Measurements from ENCODE around the gene HTR2A. TPM values are rescaled to one million over a fixed set of nuclear protein-coding genes. Genes with fewer than 3 reads are reported as not detected.

HTR2A gene
- polyA plus RNA-seq, 1 of the 3 experiments (the other 2 are of a cell fraction) = 0.33 TPM

GRCh38 chr13:46782691-46783090 lies 114.2 kb downstream of the HTR2A start (continued):
- no peak for TF ChIP-seq USF1 (IDR thresholded peaks at IDR 0.05; ENCODE audit: borderline replicate concordance, low read depth)

GRCh38 chr13:46782066-46782465 lies 114.8 kb downstream of the HTR2A start:
- H3K9me3 ChIP-seq = no peaks in the 10 kb centered on the region
- peaks cover 11% of the 10 kb centered on the region for H3F3A ChIP-seq (replicated peaks; ENCODE audit: insufficient read depth)
- H3K4me1 ChIP-seq (ENCODE audit: control insufficient read depth in 1 of 2, insufficient read depth in 2 of 2, low read depth in 1 of 2, low read length in 1 of 2) = no peaks in the 10 kb centered on the region; a peak in 2 of 4 replicates
- H3K36me3 ChIP-seq (replicated peaks in 1 of 2; ENCODE audit: control insufficient read depth in 1 of 2, insufficient read depth in 2 of 2, low read length in 1 of 2) = peaks cover 91 to 97% of the 10 kb centered on the region in 2 experiments
- TF ChIP-seq TEAD4 (IDR thresholded peaks at IDR 0.05; ENCODE audit: borderline replicate concordance, insufficient read depth) (no peak), EZH2phosphoT487 (IDR thresholded peaks at IDR 0.05; ENCODE audit: borderline replicate concordance, low read depth) (no peak), ELF1 (IDR thresholded peaks at IDR 0.05) (no peak), FOXM1 (IDR thresholded peaks at IDR 0.05; ENCODE audit: low read depth) (no peak), JUND (IDR thresholded peaks at IDR 0.05) (no peak), SMC3 (IDR thresholded peaks at IDR 0.05; ENCODE audit: low read depth, low read length) (no peak), RFX5 (IDR thresholded peaks at IDR 0.05; ENCODE audit: low read length) (no peak), RCOR1 (IDR thresholded peaks at IDR 0.05; ENCODE audit: low read length) (no peak), GABPA (IDR thresholded peaks at IDR 0.05; ENCODE audit: low read depth) (no peak), REST (IDR thresholded peaks at IDR 0.05; ENCODE audit: low read depth, low read length) (no peak), FOXJ3 (CRISPR knock-in tag; IDR thresholded peaks at IDR 0.05) (no peak), GATA2 (CRISPR knock-in tag; IDR thresholded peaks at IDR 0.05) (no peak), RXRA (IDR thresholded peaks at IDR 0.05; ENCODE audit: borderline replicate concordance, low read depth) (no peak), MXI1 (IDR thresholded peaks at IDR 0.05; ENCODE audit: low read depth, low read length) (no peak), MAX (IDR thresholded peaks at IDR 0.05; ENCODE audit: low read depth) (no peak), FOSL2 (IDR thresholded peaks at IDR 0.05; ENCODE audit: borderline replicate concordance, low read depth) (no peak), USF2 (IDR thresholded peaks at IDR 0.05; ENCODE audit: borderline replicate concordance, low read depth, low read length) (no peak), ZBTB33 (IDR thresholded peaks at IDR 0.05; ENCODE audit: borderline replicate concordance, low read depth) (no peak)
- H3K27me3 ChIP-seq (ENCODE audit: insufficient read depth) = no peaks in the 10 kb centered on the region
- no peak overlapping the region for H3K4me2 ChIP-seq
- no peak overlapping the region for H3K9ac ChIP-seq
- no peaks in the 10 kb centered on the region for H3K9me2 ChIP-seq
- H3K79me2 ChIP-seq (ENCODE audit: insufficient read depth) = no peaks in the 10 kb centered on the region
- H3K27ac ChIP-seq (ENCODE audit: low read depth in 2 of 2, low read length in 1 of 2) = no peak overlapping the region
- no peak for DNase-seq
- CTCF ChIA-PET = interaction anchor here (1.3 kb wide), 1 partner anchor 17 kb away, joined by 4 read pairs; no protein-coding TSS in a partner anchor
- H3K4me3 ChIP-seq (ENCODE audit: low read depth in 2 of 2, low read length in 1 of 2) = no peak overlapping the region
- H2AFZ ChIP-seq (ENCODE audit: low read depth) = no peak overlapping the region
- POLR2A ChIA-PET = no interaction called here
- WGBS (ENCODE audit: low lambda C conversion rate) = 100% methylated on average over 1 of the region's 1 CpG
- H4K20me1 ChIP-seq (ENCODE audit: insufficient read depth) = no peaks in the 10 kb centered on the region
